Measurements from ENCODE around the gene PHF5A. TPM values are rescaled to one million over a fixed set of nuclear protein-coding genes. Genes with fewer than 3 reads are reported as not detected.

Gene PHF5A
- total RNA-seq, 3 donors from 2014 or later: 42.0 to 46.0 (median 43.8) TPM

- intact Hi-C loops (cut with DNase I; ENCODE audit: low total_unique reads): no loop called here
- Histone ChIP-seq H3K27me3 (no peaks in the 10 kb centered on the region), H3K9me3 (no peaks in the 10 kb centered on the region), H3K36me3 (no peaks in the 10 kb centered on the region), H3K4me3 (no peak overlapping the region), H3K27ac (no peak overlapping the region), H3K4me1 (no peaks in the 10 kb centered on the region)
- no peak for TF ChIP-seq POLR2AphosphoS5 (IDR thresholded peaks at IDR 0.05)
- DNase-seq (ENCODE audit: low spot score in 2 of 2): no peak
Measured at GRCh38 chr22:41505511-41506220, 37.2 kb upstream of the PHF5A start.

GRCh38 chr22:41504816-41505215 lies 36.3 kb upstream of the PHF5A start:
- no peaks in the 10 kb centered on the region for H3K4me1 ChIP-seq
- no peaks in the 10 kb centered on the region for H3K36me3 ChIP-seq
- no peaks in the 10 kb centered on the region for H3K9me3 ChIP-seq
- H3K27ac ChIP-seq: no peak overlapping the region
- no peak for TF ChIP-seq CTCF (IDR thresholded peaks at IDR 0.05)
- no peak for TF ChIP-seq POLR2AphosphoS5 (IDR thresholded peaks at IDR 0.05)
- TF ChIP-seq POLR2A (IDR thresholded peaks at IDR 0.05): no peak
- H3K27me3 ChIP-seq: no peaks in the 10 kb centered on the region
- DNase-seq (ENCODE audit: low spot score in 2 of 2): no peak
- intact Hi-C loops (cut with DNase I; ENCODE audit: low total_unique reads): no loop called here
- H3K4me3 ChIP-seq: no peak overlapping the region

GRCh38 chr22:41504397-41504796 lies 35.9 kb upstream of the PHF5A start:
- no peak for TF ChIP-seq POLR2A (IDR thresholded peaks at IDR 0.05)
- no peak for TF ChIP-seq CTCF (IDR thresholded peaks at IDR 0.05)
- TF ChIP-seq POLR2AphosphoS5 (IDR thresholded peaks at IDR 0.05): no peak
- no peak overlapping the region for H3K27ac ChIP-seq
- DNase-seq (ENCODE audit: low spot score in 2 of 2): no peak
- H3K27me3 ChIP-seq: no peaks in the 10 kb centered on the region
- intact Hi-C loops (cut with DNase I; ENCODE audit: low total_unique reads): no loop called here
- no peaks in the 10 kb centered on the region for H3K4me1 ChIP-seq
- H3K36me3 ChIP-seq: no peaks in the 10 kb centered on the region
- H3K9me3 ChIP-seq: no peaks in the 10 kb centered on the region
- H3K4me3 ChIP-seq: no peak overlapping the region

GRCh38 chr22:41501209-41501608 lies 32.7 kb upstream of the PHF5A start:
- Histone ChIP-seq H3K9me3 (no peaks in the 10 kb centered on the region), H3K27ac (no peak overlapping the region), H3K4me3 (no peak overlapping the region), H3K27me3 (no peaks in the 10 kb centered on the region), H3K4me1 (peaks cover 0 to 6% of the 10 kb centered on the region in 2 donors), H3K36me3 (no peaks in the 10 kb centered on the region)
- TF ChIP-seq CTCF (IDR thresholded peaks at IDR 0.05) (no peak), POLR2AphosphoS5 (IDR thresholded peaks at IDR 0.05) (no peak), POLR2A (IDR thresholded peaks at IDR 0.05) (no peak)
- no peak for DNase-seq (ENCODE audit: low spot score in 2 of 2)
- intact Hi-C loops (cut with DNase I; ENCODE audit: low total_unique reads): no loop called here

GRCh38 chr22:41500303-41500702 lies 31.8 kb upstream of the PHF5A start:
- Histone ChIP-seq H3K4me1 (peaks cover 0 to 6% of the 10 kb centered on the region in 2 donors), H3K36me3 (no peaks in the 10 kb centered on the region), H3K4me3 (no peak overlapping the region), H3K27ac (no peak overlapping the region), H3K27me3 (no peaks in the 10 kb centered on the region), H3K9me3 (no peaks in the 10 kb centered on the region)
- DNase-seq (ENCODE audit: low spot score in 2 of 2): no peak
- TF ChIP-seq CTCF (IDR thresholded peaks at IDR 0.05) (no peak), POLR2A (IDR thresholded peaks at IDR 0.05) (no peak), POLR2AphosphoS5 (IDR thresholded peaks at IDR 0.05) (no peak)
- intact Hi-C loops (cut with DNase I; ENCODE audit: low total_unique reads): no loop called here

All from breast epithelium (tissue), 4 donors.